Calu3 (cell line): ENCODE data around the gene HK2. TPM values are rescaled to one million over a fixed set of nuclear protein-coding genes. Genes with fewer than 3 reads are reported as not detected.

Source experiments
- BruUV-seq: library from RNA; stranded (reverse); fragments of 400-500 nt; replicated peaks from 2 replicates; lab custom pipeline; 2021; lab: Mats Ljungman, UMichigan
- CTCF ChIA-PET: fragments of 300-600 bp; sonication (Branson Sonifier 250); formaldehyde crosslinking; loops from one replicate; lab custom pipeline; 2022; ENCODE audit warnings: antibody characterized with exemption; lab: Charles Lee
- DNase-seq: peaks from one replicate; pipeline ENCODE4 v3.0.0; 2022
- H3K27ac Mint-ChIP-seq: one replicate; pipeline ENCODE4 v1.8.0; 2022; ENCODE audit warnings: mixed read lengths; ENCODE audit not compliant: unreplicated experiment
- H3K27me3 Mint-ChIP-seq: one replicate; pipeline ENCODE4 v1.8.0; 2022; ENCODE audit warnings: mixed read lengths; ENCODE audit not compliant: unreplicated experiment
- H3K36me3 Mint-ChIP-seq: one replicate; pipeline ENCODE4 v1.8.0; 2022; ENCODE audit warnings: mild to moderate bottlenecking, moderate library complexity, mixed read lengths; ENCODE audit not compliant: insufficient read depth, unreplicated experiment
- H3K4me1 Mint-ChIP-seq: one replicate; pipeline ENCODE4 v1.8.0; 2022; ENCODE audit warnings: mild to moderate bottlenecking, low read depth, mixed read lengths; ENCODE audit not compliant: unreplicated experiment
- H3K4me3 Mint-ChIP-seq: one replicate; pipeline ENCODE4 v1.8.0; 2022; ENCODE audit warnings: mild to moderate bottlenecking, low read depth, moderate library complexity, mixed read lengths; ENCODE audit not compliant: unreplicated experiment
- H3K9me3 Mint-ChIP-seq: one replicate; pipeline ENCODE4 v1.8.0; 2022; ENCODE audit warnings: low read depth, mixed read lengths; ENCODE audit not compliant: unreplicated experiment
- intact Hi-C: fragments of 100-400 bp; cut with micrococcal nuclease; formaldehyde crosslinking; loops from one replicate; pipeline ENCODE4 v1.10.0; 2022; ENCODE audit not compliant: unreplicated experiment
- total RNA-seq: library from RNA; stranded (reverse); gene quantifications from 2 replicates; pipeline ENCODE4 v1.2.3, GENCODE V29; 2022
- TF ChIP-seq, protein P1 (sequence below): fragments of 200-600 bp; IDR thresholded peaks from one replicate; pipeline ENCODE4 v1.8.0; 2022; ENCODE audit warnings: antibody characterized with exemption; ENCODE audit not compliant: unreplicated experiment

The HK2 gene
- total RNA-seq, 1 experiment from 2014 or later: 56.5 TPM

DNA sequence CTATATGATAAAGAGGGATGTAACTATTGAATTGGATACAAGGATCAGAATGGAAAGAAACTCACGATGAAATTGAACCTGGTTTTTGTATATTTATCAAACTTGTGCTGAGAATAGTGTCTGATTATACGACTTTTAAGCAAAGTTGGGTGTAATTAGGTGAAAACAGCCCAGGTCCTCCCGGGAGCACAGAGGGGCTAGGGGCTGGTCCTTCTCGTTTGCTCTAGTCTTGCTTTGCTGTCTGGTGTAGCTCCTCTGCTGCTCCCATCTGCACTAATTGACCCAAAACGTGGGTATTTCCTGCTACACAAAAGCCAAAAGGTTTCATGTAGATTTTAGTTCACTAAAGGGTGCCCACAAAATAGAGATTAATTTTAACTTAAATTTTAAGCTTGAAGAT is 58.7 kb downstream of the HK2 start:
- TF ChIP-seq, protein P1, sequence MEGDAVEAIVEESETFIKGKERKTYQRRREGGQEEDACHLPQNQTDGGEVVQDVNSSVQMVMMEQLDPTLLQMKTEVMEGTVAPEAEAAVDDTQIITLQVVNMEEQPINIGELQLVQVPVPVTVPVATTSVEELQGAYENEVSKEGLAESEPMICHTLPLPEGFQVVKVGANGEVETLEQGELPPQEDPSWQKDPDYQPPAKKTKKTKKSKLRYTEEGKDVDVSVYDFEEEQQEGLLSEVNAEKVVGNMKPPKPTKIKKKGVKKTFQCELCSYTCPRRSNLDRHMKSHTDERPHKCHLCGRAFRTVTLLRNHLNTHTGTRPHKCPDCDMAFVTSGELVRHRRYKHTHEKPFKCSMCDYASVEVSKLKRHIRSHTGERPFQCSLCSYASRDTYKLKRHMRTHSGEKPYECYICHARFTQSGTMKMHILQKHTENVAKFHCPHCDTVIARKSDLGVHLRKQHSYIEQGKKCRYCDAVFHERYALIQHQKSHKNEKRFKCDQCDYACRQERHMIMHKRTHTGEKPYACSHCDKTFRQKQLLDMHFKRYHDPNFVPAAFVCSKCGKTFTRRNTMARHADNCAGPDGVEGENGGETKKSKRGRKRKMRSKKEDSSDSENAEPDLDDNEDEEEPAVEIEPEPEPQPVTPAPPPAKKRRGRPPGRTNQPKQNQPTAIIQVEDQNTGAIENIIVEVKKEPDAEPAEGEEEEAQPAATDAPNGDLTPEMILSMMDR: no peak
- DNase-seq: no peak
- peaks cover 8% of the 10 kb centered on the region for H3K4me1 Mint-ChIP-seq
- peaks cover 25% of the 10 kb centered on the region for H3K36me3 Mint-ChIP-seq
- H3K4me3 Mint-ChIP-seq: no peak overlapping the region
- intact Hi-C loops: no loop called here
- H3K9me3 Mint-ChIP-seq: no peaks in the 10 kb centered on the region
- H3K27ac Mint-ChIP-seq: no peak overlapping the region
- no peaks in the 10 kb centered on the region for H3K27me3 Mint-ChIP-seq
- BruUV-seq: no TSS peak
- CTCF ChIA-PET: no interaction called here

DNA sequence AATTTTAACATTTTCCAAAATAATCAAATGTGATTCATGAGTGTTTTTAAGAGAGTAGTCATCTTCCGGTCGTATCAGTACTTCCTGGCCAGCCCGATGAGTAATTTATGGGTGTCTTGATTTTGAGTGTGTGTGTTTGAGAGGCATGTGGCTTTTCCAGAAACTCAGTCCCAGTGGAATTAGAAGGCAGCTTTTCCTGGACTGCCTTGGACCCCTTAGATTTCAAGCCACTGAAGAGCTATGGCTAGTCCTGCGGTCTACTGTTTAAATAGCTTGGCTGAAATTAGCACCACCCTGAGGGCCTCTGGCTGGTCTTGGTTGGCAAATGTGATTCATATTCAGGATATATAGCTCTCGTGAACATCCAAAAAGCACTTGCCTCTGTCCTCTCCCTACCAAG is 59.4 kb downstream of the HK2 start:
- no TSS peak for BruUV-seq
- Mint-ChIP-seq H3K36me3 (peaks cover 20% of the 10 kb centered on the region), H3K4me3 (no peak overlapping the region), H3K4me1 (peaks cover 8% of the 10 kb centered on the region), H3K27me3 (no peaks in the 10 kb centered on the region), H3K27ac (no peak overlapping the region), H3K9me3 (no peaks in the 10 kb centered on the region)
- CTCF ChIA-PET: interaction anchor here (0.7 kb wide), 1 partner anchor 44 kb away, joined by 3 read pairs; no protein-coding TSS in a partner anchor
- TF ChIP-seq, protein P1: no peak
- intact Hi-C loops: no loop called here
- no peak for DNase-seq

DNA sequence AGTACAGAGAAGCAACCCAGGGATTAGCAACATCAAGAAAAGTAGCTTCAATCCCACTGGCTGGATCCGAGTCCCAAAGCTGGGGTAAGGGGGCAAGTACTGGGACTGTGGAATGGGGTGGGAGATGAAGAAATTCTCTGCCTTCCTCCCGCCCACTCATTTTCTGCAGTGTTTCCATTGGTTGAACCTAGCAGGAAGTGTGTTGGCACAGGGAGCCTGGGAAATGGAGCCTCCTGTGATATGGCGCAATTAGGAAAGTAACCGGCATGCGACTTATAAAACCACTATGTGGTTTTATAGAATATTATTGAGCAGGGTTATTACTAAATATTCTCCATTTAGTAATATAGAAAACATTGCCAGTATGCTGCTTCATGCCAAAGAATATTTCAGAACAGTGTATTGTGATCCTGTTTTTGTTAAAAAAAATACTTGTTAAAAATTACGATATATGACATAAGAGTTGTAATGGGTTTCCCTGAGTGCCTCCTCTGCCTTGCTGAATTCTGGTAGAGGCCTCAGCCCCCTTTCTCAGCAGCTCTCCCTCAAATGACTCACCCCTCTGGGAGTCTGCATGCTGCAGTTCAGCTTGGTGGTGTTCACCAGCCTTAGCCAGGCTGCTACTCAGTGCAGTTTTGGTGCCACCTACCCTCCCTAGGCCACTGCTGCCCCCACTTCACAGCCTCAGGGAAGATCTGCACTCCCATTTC is 60.5 kb downstream of the HK2 start:
- H3K36me3 Mint-ChIP-seq: peaks cover 20% of the 10 kb centered on the region
- H3K4me1 Mint-ChIP-seq: peaks cover 8% of the 10 kb centered on the region
- no peak for DNase-seq
- no peaks in the 10 kb centered on the region for H3K9me3 Mint-ChIP-seq
- no peak overlapping the region for H3K27ac Mint-ChIP-seq
- no peaks in the 10 kb centered on the region for H3K27me3 Mint-ChIP-seq
- intact Hi-C loops: no loop called here
- no peak overlapping the region for H3K4me3 Mint-ChIP-seq
- TF ChIP-seq, protein P1: no peak
- CTCF ChIA-PET: no interaction called here
- no TSS peak for BruUV-seq

DNA sequence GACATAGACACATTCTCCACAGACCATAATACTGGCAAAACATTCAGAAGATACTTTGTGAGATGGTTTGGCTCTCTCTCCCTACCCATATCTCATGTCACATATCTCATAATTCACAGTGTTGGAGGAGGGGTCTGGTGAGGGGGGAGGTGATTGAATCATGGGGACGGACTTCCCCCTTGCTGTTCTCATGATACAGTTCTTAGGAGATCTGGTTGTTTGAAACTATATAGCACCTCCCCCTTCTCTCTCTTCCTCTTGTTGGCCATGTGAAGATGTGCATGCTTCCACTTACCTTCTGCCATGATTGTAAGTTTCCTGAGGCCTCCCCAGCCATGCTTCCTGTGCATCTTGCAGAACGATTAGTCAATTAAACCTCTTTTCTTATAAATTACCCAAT is 61.1 kb downstream of the HK2 start:
- H3K9me3 Mint-ChIP-seq: no peaks in the 10 kb centered on the region
- TF ChIP-seq, protein P1: no peak
- intact Hi-C loops: no loop called here
- peaks cover 20% of the 10 kb centered on the region for H3K36me3 Mint-ChIP-seq
- no peak overlapping the region for H3K4me3 Mint-ChIP-seq
- no peak overlapping the region for H3K27ac Mint-ChIP-seq
- no peak for DNase-seq
- CTCF ChIA-PET: no interaction called here
- no TSS peak for BruUV-seq
- no peaks in the 10 kb centered on the region for H3K27me3 Mint-ChIP-seq
- H3K4me1 Mint-ChIP-seq: peaks cover 8% of the 10 kb centered on the region
